T-helper 22 cell (primary cell): ENCODE results near the gene ZEB1.
"Not testable (repeated sequence)": the region's sequence is repeated elsewhere in the genome, so short reads cannot be mapped to it uniquely, and the experiment has no call there.

ENCODE experiments used
- DNase-seq: peaks from one replicate; pipeline ENCODE4 v3.0.0-alpha.2; 2020; ENCODE audit warnings: low read depth

The ZEB1 gene

GRCh38 chr10:31508234-31508633 is 189.2 kb downstream of the ZEB1 start:
- DNase-seq, result no peak

- no peak for DNase-seq
Measured at GRCh38 chr10:31508882-31509281, 189.9 kb downstream of the ZEB1 start.

DNA sequence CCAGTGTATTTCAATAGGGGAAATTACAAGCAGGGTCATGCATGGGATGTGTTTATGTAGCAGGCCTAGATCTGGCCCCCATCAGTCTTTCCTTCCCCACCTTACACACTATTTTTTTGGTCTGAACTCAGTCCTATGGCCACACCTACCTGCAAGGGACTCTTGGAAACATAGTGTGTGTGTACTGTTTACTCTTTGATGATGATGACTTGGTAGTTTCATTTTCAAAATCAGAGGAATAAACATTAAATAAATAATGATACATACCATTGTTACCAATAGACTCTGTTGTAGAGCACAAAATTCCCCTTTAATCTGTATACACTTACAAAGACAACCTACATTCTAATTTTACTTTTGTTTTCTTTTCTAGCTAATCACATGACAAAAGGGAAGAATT is 191.0 kb downstream of the ZEB1 start:
- no peak for DNase-seq

DNA sequence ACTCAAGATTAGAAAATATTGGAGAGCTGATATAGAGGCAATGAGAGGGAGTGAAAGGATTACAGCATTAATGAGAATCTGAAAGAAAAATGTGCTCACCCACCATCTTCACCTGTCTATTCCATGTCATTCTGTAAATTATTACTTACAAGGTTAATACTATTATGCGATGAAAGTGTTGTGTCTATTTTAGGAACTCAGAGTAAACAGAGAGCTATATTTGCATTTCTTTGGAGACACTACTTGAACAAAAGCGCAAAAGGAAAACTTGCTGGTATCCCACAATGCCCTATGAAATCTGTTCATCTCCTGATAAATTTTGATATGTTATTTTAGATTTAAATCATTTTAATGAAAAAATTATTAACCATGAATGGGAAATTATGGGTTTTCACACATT is 196.1 kb downstream of the ZEB1 start:
- DNase-seq, result no peak

GRCh38 chr10:31515819-31516402 is 196.9 kb downstream of the ZEB1 start:
- no peak for DNase-seq

GRCh38 chr10:31520986-31521831 is 202.2 kb downstream of the ZEB1 start:
- DNase-seq, result no peak

DNA sequence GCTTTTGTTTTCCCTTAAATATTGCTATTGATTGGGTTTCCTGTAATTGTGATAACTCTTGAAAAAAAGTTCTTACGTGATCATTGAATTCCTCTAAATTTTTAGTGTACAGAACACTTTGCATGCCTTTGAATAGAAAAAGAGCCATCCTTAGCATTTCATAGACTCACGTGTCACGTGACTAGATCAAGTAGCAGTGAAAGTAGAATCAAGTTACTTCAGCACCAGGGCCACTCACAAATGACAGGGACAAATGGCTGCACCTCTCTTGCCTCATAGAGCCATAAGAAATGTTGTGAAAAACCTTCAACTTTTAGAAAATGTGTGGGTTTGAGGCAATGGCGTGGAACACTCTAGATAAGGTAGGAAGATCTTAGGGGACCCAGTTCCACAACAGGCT is 203.8 kb downstream of the ZEB1 start:
- DNase-seq, result no peak

DNA sequence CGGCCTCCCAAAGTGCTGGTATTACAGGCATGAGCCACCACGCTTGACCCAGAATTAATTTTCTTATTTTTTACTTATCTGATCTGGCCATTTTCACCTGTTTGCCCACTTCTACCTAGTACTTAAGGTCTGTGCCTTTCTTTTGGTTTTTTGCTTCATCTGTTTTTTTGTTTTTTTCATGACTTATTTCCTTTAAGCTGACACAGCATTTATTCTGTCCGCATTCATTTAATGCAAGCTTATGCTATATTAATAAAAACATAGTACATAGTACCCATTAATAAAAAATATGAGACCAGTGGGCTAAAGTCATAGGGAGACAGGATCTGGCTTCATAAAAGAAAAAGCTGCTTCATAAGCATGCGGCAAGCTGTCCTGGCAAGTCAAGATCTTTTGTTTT is 205.4 kb downstream of the ZEB1 start:
- DNase-seq, result no peak

DNA sequence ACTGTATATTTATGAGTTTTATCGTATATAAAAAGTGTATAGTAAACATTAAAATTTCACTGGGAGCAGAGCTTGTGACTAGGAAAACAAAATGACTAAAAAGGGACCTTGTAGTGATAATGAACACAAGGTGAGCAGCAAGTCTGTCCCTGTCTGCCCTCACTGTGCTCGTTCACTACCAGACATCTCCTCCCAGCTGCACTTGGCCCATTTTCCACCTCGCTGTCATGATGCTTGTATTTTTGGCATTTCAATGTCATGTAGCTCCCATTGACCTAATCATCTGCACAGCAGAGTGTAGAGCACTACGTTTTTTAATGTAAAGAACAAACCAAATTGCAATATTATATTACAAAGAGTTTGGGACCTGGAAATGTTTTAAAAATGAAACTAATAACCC is 207.2 kb downstream of the ZEB1 start:
- DNase-seq, result no peak

- DNase-seq, result no peak
Measured at GRCh38 chr10:31526681-31527080, 207.7 kb downstream of the ZEB1 start.

DNA sequence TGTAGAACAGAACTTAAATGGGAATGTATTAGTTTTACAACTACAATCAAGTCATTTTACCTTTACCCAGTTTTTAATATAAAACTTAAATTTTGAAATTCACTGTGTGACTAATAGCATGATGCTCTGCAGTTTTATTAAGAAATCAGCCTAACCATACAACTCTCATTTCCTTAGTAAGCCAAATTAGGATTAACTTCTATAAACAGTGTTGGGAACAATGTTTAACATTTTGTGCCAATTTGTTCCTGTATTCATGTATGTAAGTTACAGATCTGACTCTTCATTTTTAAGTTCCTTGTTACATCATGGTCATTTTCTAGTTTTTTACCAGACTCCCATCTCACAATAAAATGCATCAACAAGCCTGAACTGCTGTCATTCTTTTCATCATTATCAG is 209.8 kb downstream of the ZEB1 start:
- no peak for DNase-seq

GRCh38 chr10:31536302-31536701 is 217.3 kb downstream of the ZEB1 start:
- no peak for DNase-seq

GRCh38 chr10:31549896-31550295 is 230.9 kb downstream of the ZEB1 start:
- DNase-seq, result no peak

- DNase-seq, result no peak
Measured at GRCh38 chr10:31554556-31554955, 235.5 kb downstream of the ZEB1 start.

- DNase-seq, result no peak
Measured at GRCh38 chr10:31557854-31558253, 238.8 kb downstream of the ZEB1 start.

- not testable (repeated sequence) for DNase-seq
Measured at GRCh38 chr10:31568252-31568861, 249.3 kb downstream of the ZEB1 start.

DNA sequence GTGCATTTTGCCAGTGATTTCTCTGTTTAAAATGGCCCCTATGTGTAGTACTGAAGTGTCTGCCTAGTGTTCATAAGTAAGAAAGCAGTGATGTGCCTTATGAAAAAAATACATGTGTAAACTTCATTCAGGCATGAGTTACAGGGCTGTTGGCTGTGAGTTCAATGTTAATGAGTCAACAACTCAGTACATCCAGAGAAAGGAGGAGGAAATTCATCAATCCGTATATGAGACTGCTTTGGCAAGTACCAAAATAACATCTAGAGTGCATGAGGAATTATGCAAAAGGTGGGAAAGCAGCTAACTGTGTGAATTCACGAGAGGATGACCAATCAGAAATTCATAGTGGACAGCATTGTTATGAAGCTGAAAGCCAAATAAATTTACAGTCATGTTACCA is 255.6 kb downstream of the ZEB1 start:
- no peak for DNase-seq

DNA sequence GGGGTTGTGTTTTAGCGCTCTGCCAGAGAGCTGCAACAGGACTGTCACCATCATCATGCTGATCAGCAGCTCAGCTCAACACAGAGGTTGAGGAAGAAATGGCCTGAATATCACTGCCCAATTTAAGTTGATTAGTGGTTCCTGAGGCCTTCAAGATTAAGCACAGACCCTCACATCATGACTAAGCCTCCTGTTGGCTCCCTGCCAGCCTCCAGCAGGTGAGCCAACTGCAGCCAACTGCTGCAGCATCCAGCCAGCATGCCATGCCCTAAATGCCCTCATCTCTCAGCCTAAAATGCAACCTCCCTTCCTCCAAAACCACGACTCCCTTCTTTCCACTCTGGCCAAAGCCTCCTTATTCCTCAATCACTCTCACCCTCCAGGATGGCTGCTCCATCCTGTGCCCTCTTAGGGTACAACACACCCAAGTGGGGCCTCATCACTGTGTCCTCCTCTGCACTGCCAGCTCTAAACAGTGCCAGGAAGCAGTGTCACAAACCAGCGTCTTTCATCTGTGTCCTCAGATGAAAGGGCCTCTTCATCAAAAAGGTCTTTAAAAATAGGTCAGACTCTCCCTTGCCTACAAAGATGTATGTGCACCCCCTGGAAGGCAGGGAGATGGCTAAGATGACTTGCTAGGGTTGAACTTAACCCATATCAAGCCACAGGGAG is 259.3 kb downstream of the ZEB1 start:
- no peak for DNase-seq

- no peak for DNase-seq
Measured at GRCh38 chr10:31578951-31579350, 259.9 kb downstream of the ZEB1 start.
